K562 (cell line): ENCODE results near the gene MAK. TPM values are rescaled to one million over a fixed set of nuclear protein-coding genes. Genes with fewer than 3 reads are reported as not detected.

ENCODE experiments used
- BCOR ChIP-seq: fragments of 450-650 bp; IDR thresholded peaks from 2 replicates; pipeline ENCODE4 v1.6.1; 2016
- CBX5 ChIP-seq: IDR thresholded peaks from 2 replicates; pipeline ENCODE4 v1.6.1; 2014; ENCODE audit warnings: low read depth, borderline replicate concordance
- CHCHD3 ChIP-seq: fragments of 250-450 bp; sonication (Bioruptor Pico); IDR thresholded peaks from 2 replicates; pipeline ENCODE4 v2.1.2; 2022; ENCODE audit warnings: mild to moderate bottlenecking
- E2F3 ChIP-seq: fragments of 250-450 bp; sonication (Bioruptor Pico); IDR thresholded peaks from 2 replicates; pipeline ENCODE4 v1.4.0; 2020; ENCODE audit warnings: mild to moderate bottlenecking
- MEIS2 ChIP-seq: fragments of 450-650 bp; IDR thresholded peaks from 2 replicates; pipeline ENCODE4 v1.6.1; 2014; ENCODE audit warnings: mild to moderate bottlenecking; ENCODE audit not compliant: partially characterized antibody
- NR4A1 ChIP-seq, 2 experiments: fragments of 250-450 bp in 1 of 2; fragments of 450-650 bp in 1 of 2; sonication (Bioruptor Pico) in 1 of 2; IDR thresholded peaks; 2 replicates each; pipeline versions ENCODE4 v1.4.0 to v1.6.1; 2016 to 2020; ENCODE audit warnings: mild to moderate bottlenecking in 2 of 2, missing compliant biosample characterization in 1 of 2, missing genetic modification characterization in 1 of 2, moderate library complexity in 1 of 2
- PHF8 ChIP-seq: fragments of 200-600 bp; sonication (generic); IDR thresholded peaks from 2 replicates; pipeline ENCODE4 v1.6.1; 2012; ENCODE audit warnings: mixed run types, mild to moderate bottlenecking, inconsistent platforms, low read length, moderate library complexity, borderline replicate concordance
- RBM22 ChIP-seq: fragments of 200-400 bp; formaldehyde crosslinking; IDR thresholded peaks from 2 replicates; pipeline ENCODE4 v1.6.1; 2018; ENCODE audit warnings: low read length, low read depth; ENCODE audit not compliant: poor library complexity, severe bottlenecking
- RREB1 ChIP-seq: fragments of 250-450 bp; sonication (Bioruptor Pico); IDR thresholded peaks from 2 replicates; pipeline ENCODE4 v1.4.0; 2020
- SMARCA4 ChIP-seq: fragments of 450-650 bp; IDR thresholded peaks from 2 replicates; pipeline ENCODE4 v1.6.1; 2016
- SMARCC2 ChIP-seq: fragments of 450-650 bp; IDR thresholded peaks from 2 replicates; pipeline ENCODE4 v1.6.1; 2017; ENCODE audit warnings: antibody characterized with exemption, moderate library complexity, mild to moderate bottlenecking, low read depth
- SMC3 ChIP-seq: conservative IDR thresholded peaks from 2 replicates; pipeline ENCODE4 v1.6.1; 2011; ENCODE audit warnings: low read depth, low read length, improper control_type of control experiment; ENCODE audit not compliant: insufficient read depth
- ZMIZ1 ChIP-seq, 2 experiments: fragments of 150-350 bp in 1 of 2; IDR thresholded peaks; 2 replicates each; pipeline ENCODE4 v1.6.1; 2012 to 2016; ENCODE audit warnings: low read depth in 2 of 2, low read length in 2 of 2, mild to moderate bottlenecking in 1 of 2, moderate library complexity in 1 of 2
- ZNF217 ChIP-seq: sonication (generic); formaldehyde crosslinking; IDR thresholded peaks from 2 replicates; pipeline ENCODE4 v1.8.0; 2022; ENCODE audit warnings: mild to moderate bottlenecking, missing genetic modification reagents
- ZNF263 ChIP-seq: sonication (generic); formaldehyde crosslinking; IDR thresholded peaks from 2 replicates; pipeline ENCODE4 v1.8.0; 2022; ENCODE audit warnings: mild to moderate bottlenecking, missing genetic modification reagents, borderline replicate concordance
- ZNF347 ChIP-seq: fragments of 450-650 bp; formaldehyde crosslinking; IDR thresholded peaks from 2 replicates; pipeline ENCODE4 v1.4.0; 2020; ENCODE audit warnings: low read depth, mild to moderate bottlenecking, moderate library complexity
- ZNF431 ChIP-seq: sonication (generic); formaldehyde crosslinking; IDR thresholded peaks from 2 replicates; pipeline ENCODE4 v1.8.0; 2022; ENCODE audit warnings: mild to moderate bottlenecking, missing genetic modification reagents
- ZNF445 ChIP-seq: fragments of 250-450 bp; sonication (Bioruptor Pico); IDR thresholded peaks from 2 replicates; pipeline ENCODE4 v1.4.0; 2020; ENCODE audit warnings: low read depth, mild to moderate bottlenecking, moderate library complexity
- ZNF589 ChIP-seq: fragments of 200-800 bp; sonication (Bioruptor generic); IDR thresholded peaks from 2 replicates; pipeline ENCODE4 v1.6.1; 2016; ENCODE audit warnings: low read depth, missing genetic modification characterization, missing compliant biosample characterization
- ZSCAN29 ChIP-seq: fragments of 450-650 bp; IDR thresholded peaks from 2 replicates; pipeline ENCODE4 v1.6.1; 2017
- polyA plus RNA-seq, 8 experiments: library from polyadenylated mRNA; depleted of rRNA in 4 of 8; stranded (reverse) in 5 of 8; unstranded in 3 of 8; fragments of >200 nt; fragmentation: Nextera tagmentation in 2 of 8; fragmentation: Illumina TruSeq in 1 of 8; extraction: Ambion mirVana in 2 of 8; extraction: Trizol in 1 of 8; gene quantifications; 2 replicates each; pipeline versions ENCODE4 v1.2.1 to v1.2.3, GENCODE V29; 2011 to 2014; ENCODE audit warnings: inconsistent platforms in 1 of 8, missing spikeins in 1 of 8
- total RNA-seq, 7 experiments: library from RNA; depleted of rRNA in 6 of 7; stranded (reverse); fragments of >200 nt in 6 of 7; fragmentation: Illumina TruSeq in 2 of 7; extraction: Trizol in 2 of 7; gene quantifications; 2 replicates each; pipeline versions ENCODE4 v1.2.1 to v1.2.3, GENCODE V29; 2011 to 2021; ENCODE audit warnings: low replicate concordance in 1 of 7

Gene MAK
- total and polyA plus RNA-seq, 9 of the 15 experiments (the other 6 are each of a cell fraction or from before 2014, with no cell fraction given) = 0.25 to 1.1 (median 0.53) TPM

GRCh38 chr6:10771371-10771894 is 66.9 kb downstream of the MAK start (continued):
- TF ChIP-seq MEIS2 = peak; percentile 90
- no peak for TF ChIP-seq ZNF445 (CRISPR knock-in tag)
- TF ChIP-seq ZNF589 (CRISPR knock-in tag) = no peak
- no peak for TF ChIP-seq RREB1
- TF ChIP-seq PHF8 = no peak
- peak; percentile 76 for TF ChIP-seq SMARCC2
- TF ChIP-seq BCOR = peak; percentile 74; the same call in 1 of the 2 replicates
- TF ChIP-seq CBX5 = no peak
- TF ChIP-seq RBM22 = no peak
- TF ChIP-seq CHCHD3 (CRISPR knock-in tag) = no peak
- TF ChIP-seq ZNF431 = no peak; the same call in 1 of the 2 replicates
- no peak for TF ChIP-seq SMC3
- peak; percentile 96 for TF ChIP-seq SMARCA4
- peak in 1 of 2 experiments; percentile 85; a peak in 1 of 4 replicates for TF ChIP-seq ZMIZ1 (IDR thresholded peaks at IDR 0.05; ENCODE audit: low read depth in 2 of 2, low read length in 2 of 2)
- no peak for TF ChIP-seq ZNF347
- no peak for TF ChIP-seq E2F3 (CRISPR knock-in tag)
- TF ChIP-seq ZNF217 (CRISPR knock-in tag) = no peak
- TF ChIP-seq ZSCAN29 = no peak
- no peak; the same call in 1 of the 2 replicates for TF ChIP-seq ZNF263 (CRISPR knock-in tag)
- TF ChIP-seq NR4A1 (CRISPR knock-in tag; IDR thresholded peaks at IDR 0.05) = no peak
- TF ChIP-seq NR4A1 (tag; IDR thresholded peaks at IDR 0.05) = 0 out of 2 replicates have a peak, but pooled peaks have one; percentile 25
